GM12878 (cell line): Measurements from ENCODE around the gene PPP1R1B. TPM values are rescaled to one million over a fixed set of nuclear protein-coding genes. Genes with fewer than 3 reads are reported as not detected.

Source experiments
- BRCA1 ChIP-seq: IDR thresholded peaks from 2 replicates; pipeline ENCODE4 v1.6.1; 2011; ENCODE audit warnings: low read depth, low read length, improper control_type of control experiment
- EED ChIP-seq: sonication (generic); IDR thresholded peaks from 2 replicates; pipeline ENCODE4 v1.6.1; 2016; ENCODE audit warnings: antibody characterized with exemption, low read depth
- MXI1 ChIP-seq: fragments of 150-350 bp; IDR thresholded peaks from 2 replicates; pipeline ENCODE4 v1.6.1; 2011; ENCODE audit warnings: low read depth, mild to moderate bottlenecking, inconsistent platforms, low read length, improper control_type of control experiment
- NKRF ChIP-seq: fragments of 450-650 bp; conservative IDR thresholded peaks from 2 replicates; pipeline ENCODE4 v1.6.1; 2017; ENCODE audit warnings: mild to moderate bottlenecking, moderate library complexity
- ZNF384 ChIP-seq: IDR thresholded peaks from 2 replicates; pipeline ENCODE4 v1.6.1; 2012; ENCODE audit warnings: low read depth, mild to moderate bottlenecking, low read length, improper control_type of control experiment, borderline replicate concordance
- polyA plus RNA-seq, 11 experiments: library from polyadenylated mRNA; depleted of rRNA in 4 of 11; unstranded in 6 of 11; stranded (reverse) in 5 of 11; fragments of >200 nt; fragmentation: Nextera tagmentation in 4 of 11; fragmentation: Illumina TruSeq in 1 of 11; extraction: Ambion mirVana in 4 of 11; extraction: Trizol in 1 of 11; gene quantifications; 1 replicate in 1 of 11; 2 replicates in 10 of 11; pipeline versions ENCODE4 v1.2.1 to v1.2.3, GENCODE V29; 2011 to 2016; ENCODE audit warnings: inconsistent platforms in 2 of 11, missing spikeins in 2 of 11, low read depth in 1 of 11
- total RNA-seq, 4 experiments: library from RNA; depleted of rRNA in 3 of 4; stranded (reverse); fragments of >200 nt in 3 of 4; fragmentation: Illumina TruSeq in 1 of 4; extraction: Trizol in 1 of 4; gene quantifications; 2 replicates each; pipeline versions ENCODE4 v1.2.1 to v1.2.3, GENCODE V29; 2013 to 2021
- TF ChIP-seq, protein P1 (sequence below): fragments of 450-650 bp; IDR thresholded peaks from 2 replicates; pipeline ENCODE4 v1.6.1; 2017; ENCODE audit warnings: mild to moderate bottlenecking, low read depth, inconsistent platforms; ENCODE audit not compliant: poor library complexity, severe bottlenecking

PPP1R1B gene
- total and polyA plus RNA-seq, 10 of the 15 experiments (the other 5 are each of a cell fraction or from before 2014, with no cell fraction given) = 0.08 TPM; not detected in 9

GRCh38 chr17:39667945-39668924 lies 41.5 kb downstream of the PPP1R1B start, which contains the start of gene PNMT (continued):
- TF ChIP-seq MXI1 (no peak), EED (no peak), NKRF (no peak), ZNF384 (no peak), BRCA1 (no peak)
- TF ChIP-seq, protein P1, sequence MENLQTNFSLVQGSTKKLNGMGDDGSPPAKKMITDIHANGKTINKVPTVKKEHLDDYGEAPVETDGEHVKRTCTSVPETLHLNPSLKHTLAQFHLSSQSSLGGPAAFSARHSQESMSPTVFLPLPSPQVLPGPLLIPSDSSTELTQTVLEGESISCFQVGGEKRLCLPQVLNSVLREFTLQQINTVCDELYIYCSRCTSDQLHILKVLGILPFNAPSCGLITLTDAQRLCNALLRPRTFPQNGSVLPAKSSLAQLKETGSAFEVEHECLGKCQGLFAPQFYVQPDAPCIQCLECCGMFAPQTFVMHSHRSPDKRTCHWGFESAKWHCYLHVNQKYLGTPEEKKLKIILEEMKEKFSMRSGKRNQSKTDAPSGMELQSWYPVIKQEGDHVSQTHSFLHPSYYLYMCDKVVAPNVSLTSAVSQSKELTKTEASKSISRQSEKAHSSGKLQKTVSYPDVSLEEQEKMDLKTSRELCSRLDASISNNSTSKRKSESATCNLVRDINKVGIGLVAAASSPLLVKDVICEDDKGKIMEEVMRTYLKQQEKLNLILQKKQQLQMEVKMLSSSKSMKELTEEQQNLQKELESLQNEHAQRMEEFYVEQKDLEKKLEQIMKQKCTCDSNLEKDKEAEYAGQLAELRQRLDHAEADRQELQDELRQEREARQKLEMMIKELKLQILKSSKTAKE = no peak
